NCI-H526 (cell line): ENCODE data around the gene TMED10.

Experiments used
- DNase-seq, 2 experiments: peaks; one replicate each; lab custom pipeline; 2025; lab: John Stamatoyannopoulos, UW

Gene TMED10

GRCh38 chr14:75176142-75176820 lies at the start of gene TMED10:
TMED10 (minus strand) TSS chr14:75176612; CDS start chr14:75176579, 33 bp downstream.
- DNase-seq = peak; percentile 93

- DNase-seq = no peak
Observed at GRCh38 chr14:75224561-75224960, 48.1 kb upstream of the TMED10 start.

GRCh38 chr14:75223664-75224154 lies 47.3 kb upstream of the TMED10 start:
- DNase-seq = no peak

GRCh38 chr14:75222208-75222701 lies 45.8 kb upstream of the TMED10 start:
- no peak for DNase-seq

GRCh38 chr14:75221797-75222196 lies 45.4 kb upstream of the TMED10 start:
- no peak for DNase-seq

- no peak for DNase-seq
Observed at GRCh38 chr14:75220156-75220555, 43.7 kb upstream of the TMED10 start.

- no peak for DNase-seq
Observed at GRCh38 chr14:75217508-75218206, 41.2 kb upstream of the TMED10 start.

GRCh38 chr14:75216427-75217006 lies 40.1 kb upstream of the TMED10 start:
- no peak for DNase-seq

- no peak for DNase-seq
Observed at GRCh38 chr14:75215520-75215919, 39.1 kb upstream of the TMED10 start.

- DNase-seq = no peak
Observed at GRCh38 chr14:75214558-75214957, 38.1 kb upstream of the TMED10 start.

- DNase-seq = no peak
Observed at GRCh38 chr14:75213172-75213571, 36.8 kb upstream of the TMED10 start.

- DNase-seq = no peak
Observed at GRCh38 chr14:75208843-75209242, 32.4 kb upstream of the TMED10 start.

GRCh38 chr14:75206190-75206589 lies 29.8 kb upstream of the TMED10 start:
- DNase-seq = no peak

GRCh38 chr14:75205591-75205990 lies 29.2 kb upstream of the TMED10 start:
- no peak for DNase-seq

GRCh38 chr14:75204116-75204515 lies 27.7 kb upstream of the TMED10 start:
- DNase-seq = no peak

- no peak for DNase-seq
Observed at GRCh38 chr14:75202657-75203056, 26.2 kb upstream of the TMED10 start.

GRCh38 chr14:75201087-75201486 lies 24.7 kb upstream of the TMED10 start:
- no peak for DNase-seq

- peak; percentile 70 to 76 for DNase-seq
Observed at GRCh38 chr14:75200451-75200850, 24.0 kb upstream of the TMED10 start.

GRCh38 chr14:75198291-75198933 lies 22.0 kb upstream of the TMED10 start:
- DNase-seq = no peak

GRCh38 chr14:75197338-75197737 lies 20.9 kb upstream of the TMED10 start:
- no peak for DNase-seq

GRCh38 chr14:75196468-75196867 lies 20.1 kb upstream of the TMED10 start:
- no peak for DNase-seq

- no peak for DNase-seq
Observed at GRCh38 chr14:75196064-75196463, 19.7 kb upstream of the TMED10 start.
